Naive thymus-derived CD4-positive, alpha-beta T cell (primary cell): ENCODE data around the gene BAZ1B. TPM values are rescaled to one million over a fixed set of nuclear protein-coding genes. Genes with fewer than 3 reads are reported as not detected.

Experiments
- ATAC-seq: fragments of 150-1000 bp; cut with Tn5 transposase; 2 replicates; pipeline ENCODE4 v1.10.0; 2021; ENCODE audit warnings: mild to moderate bottlenecking, moderate library complexity
- CTCF ChIA-PET: fragments of 350-600 bp; sonication (Branson Sonifier 250); formaldehyde crosslinking; loops from one replicate; lab custom pipeline; 2021; ENCODE audit warnings: antibody characterized with exemption; lab: Charles Lee
- POLR2A ChIA-PET: fragments of 350-600 bp; sonication (Branson Sonifier 250); formaldehyde crosslinking; loops from one replicate; lab custom pipeline; 2021; ENCODE audit warnings: antibody characterized with exemption, inconsistent platforms; lab: Charles Lee
- DNase-seq, 9 donors: peaks; one replicate each; pipeline versions ENCODE4 v3.0.0 to v3.0.0-alpha.2; 2020 to 2022; ENCODE audit warnings: mixed read lengths in 1 of 9
- H3K27ac ChIP-seq: one replicate; pipeline ENCODE4 v1.7.0; 2013; ENCODE audit warnings: mild to moderate bottlenecking, low read depth, low read length, moderate library complexity
- H3K27me3 ChIP-seq, 2 donors: one replicate each; pipeline ENCODE4 v1.7.0; 2013; ENCODE audit warnings: low read length in 2 of 2, mild to moderate bottlenecking in 2 of 2, moderate library complexity in 2 of 2; ENCODE audit not compliant: control insufficient read depth in 2 of 2, insufficient read depth in 2 of 2
- H3K36me3 ChIP-seq, 3 experiments: 1 replicate in 2 of 3; 2 replicates in 1 of 3; pipeline ENCODE4 v1.7.0; 2013; ENCODE audit warnings: low read length in 3 of 3, mild to moderate bottlenecking in 3 of 3, moderate library complexity in 1 of 3; ENCODE audit not compliant: insufficient read depth in 3 of 3, control insufficient read depth in 2 of 3
- H3K4me1 ChIP-seq, 2 donors: one replicate each; pipeline ENCODE4 v1.7.0; 2013; ENCODE audit warnings: low read length in 2 of 2, mild to moderate bottlenecking in 2 of 2, moderate library complexity in 1 of 2; ENCODE audit not compliant: control insufficient read depth in 2 of 2, insufficient read depth in 2 of 2
- H3K4me3 ChIP-seq: 2 replicates; pipeline ENCODE4 v1.7.0; 2013; ENCODE audit warnings: mild to moderate bottlenecking, low read length
- H3K9me3 ChIP-seq, 3 experiments: 1 replicate in 2 of 3; 2 replicates in 1 of 3; pipeline ENCODE4 v1.7.0; 2013; ENCODE audit warnings: low read length in 3 of 3; ENCODE audit not compliant: control insufficient read depth in 2 of 3
- H3K27ac Mint-ChIP-seq, 9 donors: one replicate each; pipeline ENCODE4 v1.8.0; 2020 to 2022; ENCODE audit warnings: mixed read lengths in 9 of 9, mild to moderate bottlenecking in 8 of 9, moderate library complexity in 5 of 9, inconsistent platforms in 2 of 9
- H3K27me3 Mint-ChIP-seq, 5 donors: one replicate each; pipeline ENCODE4 v1.8.0; 2021 to 2022; ENCODE audit warnings: mixed read lengths in 5 of 5, mild to moderate bottlenecking in 1 of 5
- H3K36me3 Mint-ChIP-seq, 5 donors: one replicate each; pipeline ENCODE4 v1.8.0; 2020 to 2022; ENCODE audit warnings: mixed read lengths in 5 of 5, mild to moderate bottlenecking in 3 of 5, inconsistent platforms in 1 of 5
- H3K4me1 Mint-ChIP-seq, 7 donors: one replicate each; pipeline ENCODE4 v1.8.0; 2020 to 2022; ENCODE audit warnings: mixed read lengths in 7 of 7, mild to moderate bottlenecking in 3 of 7, inconsistent platforms in 1 of 7
- H3K4me3 Mint-ChIP-seq, 10 donors: one replicate each; pipeline ENCODE4 v1.8.0; 2020 to 2022; ENCODE audit warnings: mild to moderate bottlenecking in 10 of 10, mixed read lengths in 10 of 10, moderate library complexity in 6 of 10, inconsistent platforms in 2 of 10
- H3K9me3 Mint-ChIP-seq, 11 donors: one replicate each; pipeline ENCODE4 v1.8.0; 2020 to 2022; ENCODE audit warnings: mixed read lengths in 11 of 11, mild to moderate bottlenecking in 4 of 11, inconsistent platforms in 1 of 11, moderate library complexity in 1 of 11
- intact Hi-C, 2 donors: fragments of 100-400 bp; cut with micrococcal nuclease; formaldehyde crosslinking; loops; one replicate each; pipeline ENCODE4 v1.15.1; 2023
- polyA plus RNA-seq, 2 donors: library from polyadenylated mRNA; unstranded; fragments of 300-500 nt; fragmentation: Illumina TruSeq; gene quantifications; one replicate each; pipeline ENCODE4 v1.2.3, GENCODE V29; 2021
- total RNA-seq, 6 experiments: library from RNA in 5 of 6; stranded (reverse) in 5 of 6; gene quantifications; 1 replicate in 5 of 6; 2 replicates in 1 of 6; pipeline ENCODE4 v1.2.3 and lab custom pipeline; 2021 to 2026

Gene BAZ1B
- total and polyA plus RNA-seq, 7 experiments from 2014 or later, result 14.7 to 90.3 (median 47.1) TPM

- no peaks in the 10 kb centered on the region for H3K9me3 ChIP-seq
- Mint-ChIP-seq H3K36me3 (no peaks in the 10 kb centered on the region), H3K27me3 (peaks cover 0 to 7% (median 0%) of the 10 kb centered on the region in 5 donors), H3K4me1 (peaks cover 5 to 11% (median 9%) of the 10 kb centered on the region in 7 donors), H3K4me3 (no peak overlapping the region), H3K27ac (no peak overlapping the region), H3K9me3 (peaks cover 0 to 5% (median 0%) of the 10 kb centered on the region in 11 donors)
- DNase-seq (no peak), ATAC-seq (no peak)
- H3K27me3 ChIP-seq, result no peaks in the 10 kb centered on the region
- no peaks in the 10 kb centered on the region for H3K4me1 ChIP-seq
- intact Hi-C loops, result no loop called here
- no peak overlapping the region for H3K4me3 ChIP-seq
- ChIA-PET POLR2A (no interaction called here), CTCF (interaction anchor here (0.7 kb wide), 1 partner anchor 895 kb away, joined by 3 read pairs; no protein-coding TSS in a partner anchor)
- no peaks in the 10 kb centered on the region for H3K36me3 ChIP-seq
- H3K27ac ChIP-seq, result no peak overlapping the region
Measured at GRCh38 chr7:73429215-73429614, 92.9 kb downstream of the BAZ1B start.

DNA sequence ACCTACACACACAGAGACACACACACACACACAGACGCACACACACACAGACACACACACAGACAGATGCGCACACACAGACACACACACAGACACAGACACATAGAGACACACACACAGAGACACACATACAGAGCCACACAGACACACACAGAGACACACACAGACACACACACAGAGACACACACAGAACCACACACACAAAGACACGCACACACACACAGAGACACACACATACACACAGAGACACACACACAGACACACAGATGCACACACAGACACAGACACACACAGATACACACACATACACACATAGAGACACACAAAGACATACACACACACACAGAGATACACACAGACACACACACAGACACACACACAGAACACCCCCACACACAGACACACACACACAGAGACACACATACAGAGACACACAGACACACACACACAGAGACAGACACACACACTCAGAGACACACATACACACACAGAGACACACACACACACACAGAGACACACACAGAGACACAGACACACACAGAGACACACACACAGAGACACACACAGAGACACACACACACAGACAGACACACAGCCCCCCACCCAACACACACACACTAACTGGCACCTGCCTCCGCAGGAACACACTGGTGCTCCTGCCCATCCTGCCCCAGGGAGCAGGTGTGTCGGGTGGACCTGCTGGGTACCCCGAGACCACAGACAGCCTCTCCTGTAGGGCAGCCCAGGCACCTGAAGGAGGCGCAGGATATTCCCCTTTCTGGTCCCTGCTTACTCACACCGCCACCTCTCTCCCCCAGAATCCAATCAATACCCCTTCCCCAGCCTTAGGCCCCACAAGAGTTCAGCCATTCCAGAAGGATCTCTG is 93.9 kb downstream of the BAZ1B start:
- Histone ChIP-seq H3K4me1 (no peaks in the 10 kb centered on the region), H3K27ac (no peak overlapping the region), H3K9me3 (no peaks in the 10 kb centered on the region), H3K4me3 (no peak overlapping the region), H3K36me3 (no peaks in the 10 kb centered on the region), H3K27me3 (no peaks in the 10 kb centered on the region)
- peaks cover 0 to 5% (median 0%) of the 10 kb centered on the region in 11 donors for H3K9me3 Mint-ChIP-seq
- intact Hi-C loops, result no loop called here
- DNase-seq, result no peak
- no peak overlapping the region for H3K27ac Mint-ChIP-seq
- peaks cover 5 to 11% (median 9%) of the 10 kb centered on the region in 7 donors for H3K4me1 Mint-ChIP-seq
- H3K4me3 Mint-ChIP-seq, result no peak overlapping the region
- ChIA-PET POLR2A (no interaction called here), CTCF (no interaction called here)
- ATAC-seq, result no peak
- H3K27me3 Mint-ChIP-seq, result peaks cover 0 to 7% (median 0%) of the 10 kb centered on the region in 5 donors
- no peaks in the 10 kb centered on the region for H3K36me3 Mint-ChIP-seq

- Mint-ChIP-seq H3K27ac (no peak overlapping the region), H3K9me3 (no peaks in the 10 kb centered on the region), H3K4me3 (no peak overlapping the region), H3K36me3 (no peaks in the 10 kb centered on the region), H3K4me1 (peaks cover 0 to 6% (median 3%) of the 10 kb centered on the region in 7 donors), H3K27me3 (peaks cover 0 to 7% (median 0%) of the 10 kb centered on the region in 5 donors)
- Histone ChIP-seq H3K9me3 (no peaks in the 10 kb centered on the region), H3K4me3 (no peak overlapping the region), H3K4me1 (no peaks in the 10 kb centered on the region), H3K27ac (no peak overlapping the region), H3K36me3 (no peaks in the 10 kb centered on the region), H3K27me3 (no peaks in the 10 kb centered on the region)
- ATAC-seq (no peak), DNase-seq (no peak)
- intact Hi-C loops, result no loop called here
- ChIA-PET CTCF (no interaction called here), POLR2A (no interaction called here)
Measured at GRCh38 chr7:73426016-73426415, 96.1 kb downstream of the BAZ1B start.

DNA sequence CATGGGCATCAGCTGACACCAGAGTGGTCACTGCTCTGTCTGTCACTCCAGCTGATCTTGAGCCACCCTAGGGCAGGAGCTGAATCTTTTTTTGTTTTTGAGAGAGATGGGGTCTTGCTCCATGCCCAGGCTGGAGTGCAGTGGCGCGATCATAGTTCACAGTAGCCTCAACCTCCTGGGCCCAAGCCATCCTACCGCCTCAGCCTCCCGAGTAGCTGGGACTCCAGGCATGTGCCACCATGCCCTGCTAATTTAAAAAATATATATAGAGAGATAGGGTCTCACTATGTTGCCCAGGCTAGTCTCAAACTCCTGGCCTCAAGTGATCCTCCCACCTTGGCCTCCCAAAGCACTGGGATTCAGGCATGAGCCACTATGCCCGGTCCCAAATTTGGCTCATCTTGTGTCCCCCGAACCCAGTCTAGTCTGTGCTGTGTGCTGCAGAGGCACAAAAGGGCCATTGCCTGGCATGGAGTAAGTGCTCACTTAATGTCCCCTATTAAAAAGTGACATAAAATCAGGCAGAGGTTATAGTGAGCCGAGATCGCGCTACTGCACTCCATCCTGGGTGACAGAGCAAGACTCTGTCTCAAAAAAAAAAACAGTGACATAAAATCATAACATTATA is 96.6 kb downstream of the BAZ1B start:
- no peak overlapping the region for H3K27ac ChIP-seq
- no peaks in the 10 kb centered on the region for H3K27me3 ChIP-seq
- POLR2A ChIA-PET, result no interaction called here
- ATAC-seq, result no peak
- intact Hi-C loops, result no loop called here
- H3K9me3 ChIP-seq, result no peaks in the 10 kb centered on the region
- no peaks in the 10 kb centered on the region for H3K9me3 Mint-ChIP-seq
- H3K27me3 Mint-ChIP-seq, result peaks cover 0 to 7% (median 0%) of the 10 kb centered on the region in 5 donors
- H3K4me3 ChIP-seq, result no peak overlapping the region
- H3K27ac Mint-ChIP-seq, result no peak overlapping the region
- H3K4me1 ChIP-seq, result no peaks in the 10 kb centered on the region
- no peaks in the 10 kb centered on the region for H3K36me3 ChIP-seq
- H3K36me3 Mint-ChIP-seq, result no peaks in the 10 kb centered on the region
- peaks cover 0 to 5% (median 3%) of the 10 kb centered on the region in 7 donors for H3K4me1 Mint-ChIP-seq
- no peak for DNase-seq
- CTCF ChIA-PET, result no interaction called here
- H3K4me3 Mint-ChIP-seq, result peak overlapping the region in 1 of 10 donors; percentile 35

GRCh38 chr7:73424489-73424885 is 97.6 kb downstream of the BAZ1B start:
- Mint-ChIP-seq H3K36me3 (no peaks in the 10 kb centered on the region), H3K9me3 (no peaks in the 10 kb centered on the region), H3K4me3 (no peak overlapping the region), H3K4me1 (peaks cover 0 to 7% (median 5%) of the 10 kb centered on the region in 7 donors), H3K27me3 (peaks cover 0 to 7% (median 0%) of the 10 kb centered on the region in 5 donors), H3K27ac (no peak overlapping the region)
- POLR2A ChIA-PET, result no interaction called here
- no peaks in the 10 kb centered on the region for H3K4me1 ChIP-seq
- H3K36me3 ChIP-seq, result no peaks in the 10 kb centered on the region
- no peaks in the 10 kb centered on the region for H3K9me3 ChIP-seq
- intact Hi-C loops, result no loop called here
- ATAC-seq (no peak), DNase-seq (no peak)
- H3K27ac ChIP-seq, result no peak overlapping the region
- no peaks in the 10 kb centered on the region for H3K27me3 ChIP-seq
- CTCF ChIA-PET, result no interaction called here
- no peak overlapping the region for H3K4me3 ChIP-seq

DNA sequence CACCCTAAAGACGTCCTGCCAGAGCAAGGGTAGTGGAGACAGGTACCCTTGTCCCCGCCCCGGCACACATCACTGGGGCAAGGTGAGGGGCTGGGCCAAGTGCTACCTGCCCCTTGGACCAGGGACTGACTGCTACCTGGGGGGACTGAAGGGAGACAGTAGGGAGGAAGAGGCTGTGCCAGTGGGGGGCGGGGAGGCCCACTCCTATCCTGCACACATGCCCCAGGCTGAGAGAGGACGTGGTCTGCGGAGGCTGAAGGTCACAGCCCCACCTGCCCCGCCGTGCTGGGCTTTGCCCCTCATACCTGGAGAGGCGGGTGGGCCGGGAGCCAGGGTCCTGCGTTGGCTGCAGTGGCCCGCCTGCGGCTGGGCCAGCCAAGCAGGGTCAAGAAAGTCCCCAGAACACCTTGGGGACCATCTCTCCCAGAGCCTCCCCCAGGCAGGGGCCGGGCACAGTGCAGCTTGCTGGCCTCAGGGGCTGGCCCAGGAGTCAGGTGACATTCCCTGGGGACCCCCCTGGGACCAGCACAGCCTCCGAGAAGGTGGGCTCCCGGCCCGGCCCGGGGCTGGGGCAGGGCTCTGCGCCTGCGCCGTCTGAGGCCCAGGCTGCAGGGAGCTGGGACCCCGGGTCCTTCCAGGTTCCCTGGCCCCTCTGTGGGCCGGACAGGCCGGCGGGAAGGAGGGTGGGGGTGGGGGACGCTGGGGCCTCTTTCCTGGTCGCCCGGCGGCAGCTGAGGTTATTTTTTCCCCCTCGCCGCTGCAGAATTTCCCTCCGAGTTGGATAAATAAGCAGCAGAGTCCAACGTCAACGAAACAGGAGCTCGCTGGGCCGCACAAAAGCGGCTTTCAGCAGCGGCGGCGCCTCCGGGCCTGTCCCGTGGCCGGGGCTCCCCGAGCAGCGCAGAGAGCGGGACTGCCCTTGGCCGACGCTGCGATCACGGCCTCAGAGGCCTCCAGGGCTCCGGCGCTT is 98.3 kb downstream of the BAZ1B start:
- no peaks in the 10 kb centered on the region for H3K9me3 Mint-ChIP-seq
- no peak overlapping the region for H3K4me3 ChIP-seq
- H3K27me3 ChIP-seq, result no peaks in the 10 kb centered on the region
- ChIA-PET POLR2A (no interaction called here), CTCF (no interaction called here)
- DNase-seq, result no peak
- H3K27ac ChIP-seq, result no peak overlapping the region
- H3K36me3 Mint-ChIP-seq, result no peaks in the 10 kb centered on the region
- H3K9me3 ChIP-seq, result no peaks in the 10 kb centered on the region
- H3K4me1 ChIP-seq, result no peaks in the 10 kb centered on the region
- no peak for ATAC-seq
- intact Hi-C loops, result no loop called here
- peaks cover 0 to 7% (median 5%) of the 10 kb centered on the region in 7 donors for H3K4me1 Mint-ChIP-seq
- no peaks in the 10 kb centered on the region for H3K36me3 ChIP-seq
- peaks cover 0 to 7% (median 0%) of the 10 kb centered on the region in 5 donors for H3K27me3 Mint-ChIP-seq
- H3K4me3 Mint-ChIP-seq, result no peak overlapping the region
- H3K27ac Mint-ChIP-seq, result no peak overlapping the region
